Heart left ventricle (tissue), 16 donors: ENCODE measurements around the gene SYT3. TPM values are rescaled to one million over a fixed set of nuclear protein-coding genes. Genes with fewer than 3 reads are reported as not detected.

Experiments
- ATAC-seq, 4 donors: fragments of 200-7000 bp; cut with Tn5 transposase; one replicate each; pipeline ENCODE4 v1.9.1; 2020 to 2022; ENCODE audit warnings: moderate library complexity in 4 of 4, mild to moderate bottlenecking in 3 of 4, moderate number of reproducible peaks in 1 of 4
- DNase-seq, 5 donors: peaks; one replicate each; pipeline ENCODE4 v3.0.0-alpha.2; 2020
- H3K27ac ChIP-seq, 12 donors: fragments of 200-600 bp; sonication (generic) in 4 of 12; one replicate each; pipeline versions ENCODE4 v1.5.0 to v1.8.0; 2016 to 2022; ENCODE audit warnings: mild to moderate bottlenecking in 2 of 12
- H3K27me3 ChIP-seq, 9 donors: fragments of 200-600 bp; sonication (generic) in 2 of 9; one replicate each; pipeline versions ENCODE4 v1.5.1 to v1.8.0; 2016 to 2022; ENCODE audit warnings: mild to moderate bottlenecking in 3 of 9
- H3K36me3 ChIP-seq, 9 donors: fragments of 200-600 bp; sonication (generic) in 2 of 9; one replicate each; pipeline versions ENCODE4 v1.5.0 to v1.8.0; 2018 to 2022; ENCODE audit warnings: mild to moderate bottlenecking in 2 of 9
- H3K4me1 ChIP-seq, 12 donors: fragments of 200-600 bp; sonication (generic) in 4 of 12; one replicate each; pipeline versions ENCODE4 v1.5.0 to v1.8.0; 2016 to 2022; ENCODE audit warnings: mild to moderate bottlenecking in 3 of 12
- H3K4me3 ChIP-seq, 12 donors: fragments of 200-600 bp; sonication (generic) in 4 of 12; one replicate each; pipeline versions ENCODE4 v1.5.0 to v1.8.0; 2017 to 2022; ENCODE audit warnings: mild to moderate bottlenecking in 9 of 12, moderate library complexity in 4 of 12
- H3K9me3 ChIP-seq, 12 donors: fragments of 200-600 bp; sonication (generic) in 4 of 12; one replicate each; pipeline versions ENCODE4 v1.5.0 to v1.8.0; 2016 to 2022; ENCODE audit warnings: mild to moderate bottlenecking in 1 of 12
- POLR2A ChIP-seq, 2 donors: fragments of 450-650 bp; IDR thresholded peaks; one replicate each; pipeline ENCODE4 v1.6.1; 2017; ENCODE audit warnings: antibody characterized with exemption in 2 of 2, mild to moderate bottlenecking in 2 of 2, moderate library complexity in 2 of 2
- WGBS, 4 donors: extraction: QIAGEN DNeasy Blood & Tissue Kit in 2 of 4; methylation state at CpG; one replicate each; pipeline versions ENCODE4 v1.1.5 to v1.1.7; 2013 to 2018; 5-methylcytosine and 5-hydroxymethylcytosine counted together
- intact Hi-C, 10 donors: fragments of 100-400 bp; cut with DNase I; formaldehyde crosslinking; loops; one replicate each; pipeline versions ENCODE4 v1.11.1 to v1.14.2; 2022
- polyA plus RNA-seq, 2 donors: library from polyadenylated mRNA; stranded (reverse); fragments of 200-250 nt; gene quantifications; one replicate each; pipeline ENCODE4 v1.2.3, GENCODE V29; 2013
- total RNA-seq, 9 donors: library from RNA; depleted of rRNA in 2 of 9; stranded (reverse); fragments of >200 nt in 2 of 9; fragmentation: NEBNext Ultra II Directional in 3 of 9; extraction: Animal tissue kit (Norgen Biotek cat#: 25700) in 3 of 9; gene quantifications; one replicate each; pipeline versions ENCODE4 v1.1.0 to v1.2.4, GENCODE V29; 2016 to 2023
- TF ChIP-seq, protein P1 (sequence below), 12 donors: fragments of 200-600 bp; sonication (generic) in 4 of 12; IDR thresholded peaks; one replicate each; pipeline versions ENCODE4 v1.5.0 to v1.8.0; 2018 to 2022; ENCODE audit warnings: antibody characterized with exemption in 12 of 12, mild to moderate bottlenecking in 5 of 12
- donor health status: ischemic (EF 13 %, LVEDD 7.1; RV severe dilation, severe dysfunction).
- donor health status: healthy with polysubstance abuse.
- donor health status: DM: no; HTN: yes; CAD: no.
- donor health status: DM: no; HTN: no; CAD: no.
- donor health status: ischemic (EF 25% LVEDD 6.9; RV normal size, moderate dysfunction).
- donor health status: ischemic (EF 25% LVEDD 5.7; RV mildly dilated, moderate dysfunction).
- donor health status: healthy.
- donor health status: DM: yes; HTN: yes; CAD: no.
- donor health status: ischemic (EF 35%, LVEDD 5.7; RV mildly dilated, moderate dysfunction).
- donor health status: nonischemic (EF 11% LVEDD 7.7; RV severe dilation, severe dysfunction).
- donor health status: DM: yes; HTN: yes; CAD: no.
- donor health status: PGD.
- donor health status: ischemic (EF 29% LVEDD 5.4; RV normal size, mild dysfunction).
- donor health status: nonischemic (EF 23%, LVEDD 6.1; RV moderate dilation, normal function).

Gene SYT3
- total and polyA plus RNA-seq, 11 donors: 0.06 to 0.75 (median 0.20) TPM; not detected in 6

DNA sequence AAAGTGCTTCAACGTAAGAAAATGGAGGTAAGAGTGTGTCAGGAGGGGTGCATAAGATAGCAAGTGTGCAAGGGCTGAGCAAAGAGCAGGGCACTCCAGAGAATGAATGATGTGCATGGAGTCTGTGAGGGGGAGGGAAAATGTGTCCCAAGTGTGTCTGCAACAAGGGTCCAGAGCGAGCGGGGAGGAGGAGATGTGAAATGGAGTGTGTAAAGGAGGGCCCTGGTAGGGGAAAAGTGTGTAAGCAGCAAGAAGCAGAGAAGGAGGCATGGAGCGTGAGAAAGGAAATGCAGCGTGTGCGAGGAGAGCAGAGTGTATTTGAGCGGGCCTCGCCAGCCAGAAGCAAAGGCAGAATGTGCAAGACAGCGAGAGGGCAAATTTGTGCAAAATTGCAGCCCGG is 21.3 kb upstream of the SYT3 start:
- H3K27ac ChIP-seq: no peak overlapping the region
- TF ChIP-seq, protein P1, sequence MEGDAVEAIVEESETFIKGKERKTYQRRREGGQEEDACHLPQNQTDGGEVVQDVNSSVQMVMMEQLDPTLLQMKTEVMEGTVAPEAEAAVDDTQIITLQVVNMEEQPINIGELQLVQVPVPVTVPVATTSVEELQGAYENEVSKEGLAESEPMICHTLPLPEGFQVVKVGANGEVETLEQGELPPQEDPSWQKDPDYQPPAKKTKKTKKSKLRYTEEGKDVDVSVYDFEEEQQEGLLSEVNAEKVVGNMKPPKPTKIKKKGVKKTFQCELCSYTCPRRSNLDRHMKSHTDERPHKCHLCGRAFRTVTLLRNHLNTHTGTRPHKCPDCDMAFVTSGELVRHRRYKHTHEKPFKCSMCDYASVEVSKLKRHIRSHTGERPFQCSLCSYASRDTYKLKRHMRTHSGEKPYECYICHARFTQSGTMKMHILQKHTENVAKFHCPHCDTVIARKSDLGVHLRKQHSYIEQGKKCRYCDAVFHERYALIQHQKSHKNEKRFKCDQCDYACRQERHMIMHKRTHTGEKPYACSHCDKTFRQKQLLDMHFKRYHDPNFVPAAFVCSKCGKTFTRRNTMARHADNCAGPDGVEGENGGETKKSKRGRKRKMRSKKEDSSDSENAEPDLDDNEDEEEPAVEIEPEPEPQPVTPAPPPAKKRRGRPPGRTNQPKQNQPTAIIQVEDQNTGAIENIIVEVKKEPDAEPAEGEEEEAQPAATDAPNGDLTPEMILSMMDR (IDR thresholded peaks at IDR 0.05): no peak
- no peak for TF ChIP-seq POLR2A (IDR thresholded peaks at IDR 0.05)
- 79 to 84% (median 81%) methylated on average over 10 of the region's 10 CpGs for WGBS, 4 donors
- H3K9me3 ChIP-seq: no peaks in the 10 kb centered on the region
- intact Hi-C loops: no loop called here
- peaks cover 0 to 20% (median 5%) of the 10 kb centered on the region in 12 donors for H3K4me1 ChIP-seq
- peaks cover 12 to 75% (median 33%) of the 10 kb centered on the region in 9 donors for H3K27me3 ChIP-seq
- ATAC-seq (no peak), DNase-seq (no peak)
- no peak overlapping the region for H3K4me3 ChIP-seq
- no peaks in the 10 kb centered on the region for H3K36me3 ChIP-seq

DNA sequence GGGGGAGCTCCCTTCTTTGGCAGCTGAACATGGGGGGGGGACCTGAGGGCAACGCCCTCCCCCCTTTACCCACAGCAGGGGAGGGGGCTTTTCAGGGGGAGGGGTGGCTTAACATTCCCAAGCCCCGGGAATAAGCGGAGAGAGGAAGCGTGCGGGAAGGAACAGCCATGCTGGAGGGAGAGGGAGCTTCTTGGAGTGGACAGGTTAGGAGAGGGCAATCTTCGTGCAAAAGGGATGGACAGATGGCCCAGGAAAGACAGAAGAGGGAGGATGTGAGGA is 20.3 kb upstream of the SYT3 start:
- H3K4me3 ChIP-seq: no peak overlapping the region
- intact Hi-C loops: no loop called here
- peaks cover 0 to 19% (median 5%) of the 10 kb centered on the region in 12 donors for H3K4me1 ChIP-seq
- 19 to 35% (median 29%) methylated on average over 5 to 6 of the region's 6 CpGs for WGBS, 4 donors
- H3K27ac ChIP-seq: no peak overlapping the region
- no peaks in the 10 kb centered on the region for H3K36me3 ChIP-seq
- H3K9me3 ChIP-seq: peaks cover 0 to 7% (median 0%) of the 10 kb centered on the region in 12 donors
- TF ChIP-seq POLR2A (IDR thresholded peaks at IDR 0.05): no peak
- H3K27me3 ChIP-seq: peaks cover 10 to 70% (median 32%) of the 10 kb centered on the region in 9 donors
- ATAC-seq (no peak), DNase-seq (no peak)

DNA sequence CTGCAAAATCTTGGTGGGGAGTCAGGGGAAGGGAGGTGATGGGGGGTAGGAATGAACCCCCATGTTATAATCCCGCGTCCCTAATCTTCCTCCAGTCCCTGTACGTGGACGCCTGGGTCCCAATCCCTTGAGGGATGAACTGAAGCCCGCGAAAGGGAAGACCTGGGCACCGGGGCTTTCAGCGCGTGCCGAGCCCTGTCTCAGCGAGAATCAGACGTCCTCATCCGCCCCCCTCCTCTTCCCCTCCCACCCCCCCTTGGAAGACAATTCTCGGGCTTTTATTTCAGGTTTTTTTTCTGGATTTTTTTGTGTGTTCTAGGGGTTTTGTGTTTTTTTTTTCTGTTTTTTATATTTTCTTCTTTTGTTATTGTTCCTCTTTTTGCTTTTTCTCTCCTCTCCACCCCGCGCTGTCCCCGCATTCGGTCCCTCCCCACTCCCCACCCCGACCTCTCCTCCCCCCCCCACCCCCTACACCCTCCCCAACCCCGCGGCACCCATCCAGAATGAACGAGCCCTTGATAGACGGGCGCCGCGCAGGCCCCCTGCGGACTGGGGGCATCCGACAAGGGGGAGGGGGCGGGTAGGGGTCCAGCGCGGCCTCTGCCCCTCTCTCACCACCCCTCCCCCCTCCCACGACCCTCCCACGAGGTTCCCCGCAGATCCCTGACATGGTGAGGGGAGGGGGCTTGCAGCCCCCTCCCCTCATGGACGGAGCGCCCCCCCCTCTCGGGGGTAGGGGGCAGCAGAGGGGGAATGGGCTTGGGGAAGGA is 19.8 kb upstream of the SYT3 start:
- no peaks in the 10 kb centered on the region for H3K36me3 ChIP-seq
- peaks cover 0 to 10% (median 0%) of the 10 kb centered on the region in 12 donors for H3K9me3 ChIP-seq
- intact Hi-C loops: no loop called here
- H3K27ac ChIP-seq: no peak overlapping the region
- H3K27me3 ChIP-seq: peaks cover 8 to 65% (median 32%) of the 10 kb centered on the region in 9 donors
- ATAC-seq: no peak
- H3K4me1 ChIP-seq: peaks cover 0 to 19% (median 5%) of the 10 kb centered on the region in 12 donors
- TF ChIP-seq, protein P1 (IDR thresholded peaks at IDR 0.05): no peak
- TF ChIP-seq POLR2A (IDR thresholded peaks at IDR 0.05): no peak
- WGBS, 4 donors: 1 to 3% (median 3%) methylated on average over 28 to 36 of the region's 37 CpGs
- no peak for DNase-seq
- H3K4me3 ChIP-seq: peak overlapping the region in 9 of 12 donors; percentile 13 to 49 (median 41)

DNA sequence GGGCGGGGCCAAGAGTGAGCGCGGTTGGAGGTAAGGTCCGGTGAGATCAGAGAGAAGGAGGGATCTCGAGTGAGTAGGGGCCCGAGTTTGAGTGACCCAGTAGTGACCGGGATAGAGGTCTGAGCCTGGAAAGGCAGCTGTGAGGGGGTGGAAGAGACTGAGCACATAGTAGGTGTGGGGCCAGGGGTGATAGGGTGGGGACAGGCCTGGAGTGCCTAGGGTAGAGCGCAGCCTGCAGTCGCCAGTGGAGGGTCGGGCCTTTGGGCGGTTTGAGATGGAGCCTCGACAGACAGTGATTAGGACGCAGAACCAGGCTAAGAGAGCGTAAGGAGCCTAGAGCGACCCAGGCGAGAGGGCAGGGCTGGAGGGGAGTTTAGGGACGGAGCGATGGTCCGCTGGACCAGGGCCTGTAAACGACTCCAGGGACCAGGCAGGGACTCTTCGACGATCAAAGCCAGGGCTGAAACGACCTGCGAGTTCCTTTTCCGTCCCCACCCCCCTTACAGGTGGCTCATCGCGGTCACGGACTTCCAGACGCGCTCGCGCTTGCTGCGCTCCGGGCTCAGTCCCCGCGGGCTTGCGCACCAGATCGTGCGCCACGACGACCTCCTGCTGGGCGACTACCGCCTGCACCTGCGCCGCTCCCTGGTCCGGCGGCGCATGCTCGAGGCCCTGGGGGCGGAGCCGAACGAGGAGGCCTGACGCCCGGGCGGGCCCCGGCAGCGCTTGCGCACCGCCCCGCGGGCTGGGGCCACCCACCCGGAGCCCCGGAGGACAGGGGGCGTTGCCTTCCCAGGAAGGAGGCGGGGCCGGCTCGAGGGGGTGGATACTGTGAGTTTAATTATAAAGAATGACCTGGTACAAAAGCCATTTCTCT is 19.0 kb upstream of the SYT3 start:
- WGBS, 4 donors: 1 to 6% (median 2%) methylated on average over 24 to 67 of the region's 67 CpGs
- Histone ChIP-seq H3K4me1 (peaks cover 0 to 19% (median 5%) of the 10 kb centered on the region in 12 donors), H3K27ac (peak overlapping the region in 5 of 12 donors; percentile 5 to 64 (median 45)), H3K27me3 (peaks cover 8 to 62% (median 32%) of the 10 kb centered on the region in 9 donors), H3K9me3 (peaks cover 0 to 10% (median 0%) of the 10 kb centered on the region in 12 donors), H3K36me3 (no peaks in the 10 kb centered on the region), H3K4me3 (peak overlapping the region in 10 of 12 donors; percentile 13 to 49 (median 40))
- DNase-seq (peak; percentile 46 to 83 (median 54)), ATAC-seq (peak; percentile 23 to 85 (median 78))
- peak in 1 of 2 donors; percentile 8 for TF ChIP-seq POLR2A (IDR thresholded peaks at IDR 0.05)
- TF ChIP-seq, protein P1 (IDR thresholded peaks at IDR 0.05): no peak
- intact Hi-C loops: no loop called here
